WI38 (cell line): ENCODE data around the gene MDK.
A peak's percentile ranks its signal among the peaks of the same experiment; 100 is the strongest.
"Not testable (repeated sequence)": the region's sequence is repeated elsewhere in the genome, so short reads cannot be mapped to it uniquely, and the experiment has no call there.

Source experiments
- H3K4me3 ChIP-seq: 2 replicates; pipeline ENCODE4 v1.5.1; 2011; ENCODE audit warnings: low read depth, mild to moderate bottlenecking, control low read depth, low read length
- TF ChIP-seq, protein P1 (sequence below): IDR thresholded peaks from 2 replicates; pipeline ENCODE4 v1.5.1; 2012; ENCODE audit warnings: low read depth, mild to moderate bottlenecking, control low read depth, low read length

MDK gene

DNA sequence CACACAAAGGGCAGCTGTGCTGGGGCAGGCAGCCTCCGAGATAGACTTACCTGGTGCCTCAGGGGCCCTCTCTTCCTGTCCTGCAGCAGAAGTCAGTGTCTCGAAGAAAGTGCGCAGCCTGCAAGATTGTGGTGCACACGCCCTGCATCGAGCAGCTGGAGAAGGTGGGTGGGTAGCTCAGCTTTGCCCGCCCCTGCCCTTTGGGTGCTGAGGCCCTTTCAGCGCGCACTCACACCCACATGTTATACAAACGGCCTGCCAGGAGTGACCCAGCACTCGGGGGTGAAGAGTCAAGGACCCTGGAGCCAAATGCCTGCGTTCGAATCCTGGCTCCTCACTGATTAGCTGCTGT, 13.6 kb upstream of the MDK start:
- H3K4me3 ChIP-seq, result no peak overlapping the region
- TF ChIP-seq, protein P1, sequence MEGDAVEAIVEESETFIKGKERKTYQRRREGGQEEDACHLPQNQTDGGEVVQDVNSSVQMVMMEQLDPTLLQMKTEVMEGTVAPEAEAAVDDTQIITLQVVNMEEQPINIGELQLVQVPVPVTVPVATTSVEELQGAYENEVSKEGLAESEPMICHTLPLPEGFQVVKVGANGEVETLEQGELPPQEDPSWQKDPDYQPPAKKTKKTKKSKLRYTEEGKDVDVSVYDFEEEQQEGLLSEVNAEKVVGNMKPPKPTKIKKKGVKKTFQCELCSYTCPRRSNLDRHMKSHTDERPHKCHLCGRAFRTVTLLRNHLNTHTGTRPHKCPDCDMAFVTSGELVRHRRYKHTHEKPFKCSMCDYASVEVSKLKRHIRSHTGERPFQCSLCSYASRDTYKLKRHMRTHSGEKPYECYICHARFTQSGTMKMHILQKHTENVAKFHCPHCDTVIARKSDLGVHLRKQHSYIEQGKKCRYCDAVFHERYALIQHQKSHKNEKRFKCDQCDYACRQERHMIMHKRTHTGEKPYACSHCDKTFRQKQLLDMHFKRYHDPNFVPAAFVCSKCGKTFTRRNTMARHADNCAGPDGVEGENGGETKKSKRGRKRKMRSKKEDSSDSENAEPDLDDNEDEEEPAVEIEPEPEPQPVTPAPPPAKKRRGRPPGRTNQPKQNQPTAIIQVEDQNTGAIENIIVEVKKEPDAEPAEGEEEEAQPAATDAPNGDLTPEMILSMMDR, result no peak

DNA sequence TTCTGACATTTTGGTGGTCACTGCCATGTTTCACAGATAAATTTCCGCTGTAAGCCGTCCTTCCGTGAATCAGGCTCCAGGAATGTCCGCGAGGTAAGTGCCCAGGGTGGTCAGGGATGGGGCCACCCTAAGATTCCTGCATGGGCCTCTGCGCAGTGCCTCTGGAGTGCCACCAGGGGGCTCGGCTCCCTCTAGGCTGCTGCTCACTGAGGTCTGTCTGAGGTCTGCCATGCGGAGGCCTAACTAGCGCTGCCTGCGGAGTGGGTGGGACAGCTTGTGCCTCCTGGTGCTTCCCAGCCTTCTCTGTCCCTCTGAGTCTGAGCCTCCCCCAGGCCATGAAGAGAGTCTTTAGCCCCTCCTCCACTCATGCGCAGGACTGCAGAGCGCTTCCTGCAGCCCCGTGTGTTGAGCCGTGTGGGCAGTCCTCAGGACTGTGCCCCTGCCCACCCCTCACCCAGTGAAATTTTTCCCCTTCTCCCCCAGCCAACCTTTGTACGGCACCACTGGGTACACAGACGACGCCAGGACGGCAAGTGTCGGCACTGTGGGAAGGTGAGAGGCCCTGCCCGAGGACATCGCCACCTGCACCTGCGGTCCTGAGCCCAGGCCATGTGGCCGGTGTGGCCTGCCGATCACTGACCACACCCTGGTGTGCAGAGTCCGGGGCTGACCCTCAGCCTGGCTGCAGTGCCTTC, 11.9 kb upstream of the MDK start:
- no peak overlapping the region for H3K4me3 ChIP-seq
- TF ChIP-seq, protein P1, result peak; percentile 98

DNA sequence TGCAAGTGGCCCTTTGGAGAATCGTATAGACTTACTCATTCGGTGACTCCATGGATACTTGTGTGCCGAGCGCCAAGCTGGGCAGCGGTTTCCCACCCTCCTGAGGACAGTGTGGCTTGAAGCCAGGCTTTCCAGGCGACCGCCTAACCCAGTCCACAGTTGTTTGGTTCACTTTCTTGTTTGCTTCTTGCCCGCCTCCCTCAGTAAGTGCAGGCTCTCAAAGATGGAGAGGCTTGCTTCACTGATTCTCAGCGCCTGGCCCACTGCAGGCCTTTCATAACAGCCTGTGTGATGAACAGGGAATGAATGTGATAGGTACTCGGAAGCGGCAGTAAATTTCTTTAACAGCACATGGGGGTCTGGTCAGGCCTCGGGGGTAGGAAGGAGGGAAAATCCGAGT, 11.2 kb upstream of the MDK start:
- H3K4me3 ChIP-seq, result no peak overlapping the region
- TF ChIP-seq, protein P1, result no peak

DNA sequence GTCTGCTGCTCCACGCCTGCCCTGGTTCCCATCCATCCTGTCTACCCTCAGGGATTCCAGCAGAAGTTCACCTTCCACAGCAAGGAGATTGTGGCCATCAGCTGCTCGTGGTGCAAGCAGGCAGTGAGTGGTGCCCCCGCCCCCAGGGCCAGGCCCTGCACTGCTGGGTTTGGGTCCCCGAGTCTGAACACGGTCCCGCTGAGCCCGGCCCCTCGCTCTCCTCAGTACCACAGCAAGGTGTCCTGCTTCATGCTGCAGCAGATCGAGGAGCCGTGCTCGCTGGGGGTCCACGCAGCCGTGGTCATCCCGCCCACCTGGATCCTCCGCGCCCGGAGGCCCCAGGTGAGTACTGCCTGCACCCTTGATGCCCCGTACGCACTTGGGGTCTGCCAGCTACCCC, 10.2 kb upstream of the MDK start:
- not testable (repeated sequence) for H3K4me3 ChIP-seq

DNA sequence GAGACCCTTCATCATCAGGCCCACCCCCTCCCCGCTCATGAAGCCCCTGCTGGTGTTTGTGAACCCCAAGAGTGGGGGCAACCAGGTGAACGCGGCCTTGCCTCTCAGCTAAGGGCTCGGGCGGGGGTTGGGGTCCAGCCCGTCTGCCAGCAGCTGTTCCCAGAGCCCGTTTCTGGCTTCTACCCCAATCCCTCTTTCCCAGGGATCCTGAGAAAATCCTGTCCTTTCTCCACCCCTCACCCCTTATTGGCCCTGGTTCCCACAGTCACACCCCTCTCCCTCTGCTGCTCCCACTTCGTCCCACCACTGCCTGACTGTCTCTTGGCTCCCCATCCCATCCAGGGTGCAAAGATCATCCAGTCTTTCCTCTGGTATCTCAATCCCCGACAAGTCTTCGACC, 9.4 kb upstream of the MDK start:
- no peak overlapping the region for H3K4me3 ChIP-seq
- TF ChIP-seq, protein P1, result no peak

DNA sequence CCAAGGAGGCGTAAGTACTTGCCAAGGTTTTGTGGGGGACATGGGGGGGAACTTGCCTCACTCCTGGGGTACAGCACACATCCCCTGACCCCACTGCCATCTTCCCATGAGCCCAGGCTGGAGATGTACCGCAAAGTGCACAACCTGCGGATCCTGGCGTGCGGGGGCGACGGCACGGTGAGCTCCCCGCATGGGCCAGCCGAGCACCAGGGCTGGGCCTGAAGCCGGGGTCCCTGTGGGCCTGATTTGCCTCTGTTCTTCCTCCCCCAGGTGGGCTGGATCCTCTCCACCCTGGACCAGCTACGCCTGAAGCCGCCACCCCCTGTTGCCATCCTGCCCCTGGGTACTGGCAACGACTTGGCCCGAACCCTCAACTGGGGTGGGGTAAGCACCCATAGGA, 9.0 kb upstream of the MDK start:
- H3K4me3 ChIP-seq, result not testable (repeated sequence)

DNA sequence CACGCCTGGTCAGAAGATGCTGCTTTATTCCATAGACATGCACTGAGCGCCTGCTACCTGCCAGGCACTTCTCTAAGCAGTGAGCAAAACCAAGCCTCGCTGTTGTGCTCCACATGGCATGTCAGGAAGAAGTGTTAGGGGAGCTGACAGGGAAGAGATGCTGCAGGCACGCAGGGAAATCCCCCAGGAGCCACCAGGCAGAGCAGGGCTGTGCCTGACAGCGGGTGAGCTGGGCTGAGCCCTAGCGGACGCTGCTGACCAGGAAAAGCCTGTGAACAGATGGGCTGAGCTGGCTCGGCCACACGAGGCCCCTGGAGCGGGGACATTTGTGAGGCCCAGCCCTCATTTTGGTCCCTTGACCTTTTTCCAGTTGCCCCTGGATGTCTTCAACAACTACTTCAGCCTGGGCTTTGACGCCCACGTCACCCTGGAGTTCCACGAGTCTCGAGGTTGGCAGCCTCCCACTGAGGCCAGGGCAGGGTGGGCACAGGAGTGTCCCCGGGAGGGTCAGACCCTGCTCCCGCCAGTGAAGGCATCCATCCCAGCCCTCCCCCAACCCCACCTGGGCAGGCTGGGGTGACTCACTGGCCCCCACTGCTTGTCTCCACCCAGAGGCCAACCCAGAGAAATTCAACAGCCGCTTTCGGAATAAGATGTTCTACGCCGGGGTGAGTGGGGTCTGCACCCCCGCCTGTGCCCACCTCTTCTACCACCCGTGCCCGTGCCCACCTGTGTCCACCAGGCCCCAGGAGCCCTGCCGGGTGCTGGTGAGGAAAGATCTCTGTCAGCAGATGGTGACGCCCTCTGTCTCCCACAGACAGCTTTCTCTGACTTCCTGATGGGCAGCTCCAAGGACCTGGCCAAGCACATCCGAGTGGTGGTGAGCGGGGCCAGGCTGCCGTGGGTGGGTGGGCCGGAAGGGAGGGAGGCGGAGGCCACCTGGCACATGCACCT, 7.4 kb upstream of the MDK start:
- no peak overlapping the region for H3K4me3 ChIP-seq
- TF ChIP-seq, protein P1, result no peak

DNA sequence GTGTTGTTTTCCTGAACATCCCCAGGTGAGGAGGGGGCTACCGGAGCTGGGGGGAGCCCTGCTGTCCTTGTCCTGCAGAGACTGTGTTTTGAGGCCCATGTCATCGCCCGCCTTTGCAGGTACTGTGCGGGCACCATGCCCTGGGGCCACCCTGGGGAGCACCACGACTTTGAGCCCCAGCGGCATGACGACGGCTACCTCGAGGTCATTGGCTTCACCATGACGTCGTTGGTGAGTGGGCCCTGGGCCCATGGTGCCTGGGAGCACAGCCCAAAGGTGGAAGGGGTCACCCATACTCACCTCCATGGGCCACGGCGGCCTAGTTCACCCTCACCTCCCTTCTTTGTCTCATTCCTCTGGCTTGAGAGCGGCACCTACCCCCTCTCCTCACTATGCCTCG, 6.7 kb upstream of the MDK start:
- TF ChIP-seq, protein P1, result no peak
- H3K4me3 ChIP-seq, result no peak overlapping the region
